Caco-2 (cell line): ENCODE data around the gene SLC16A3. TPM values are rescaled to one million over a fixed set of nuclear protein-coding genes. Genes with fewer than 3 reads are reported as not detected.

Source experiments
- BruUV-seq: library from RNA; stranded (reverse); fragments of 400-500 nt; replicated peaks from 2 replicates; lab custom pipeline; 2021; lab: Mats Ljungman, UMichigan
- CTCF ChIA-PET: fragments of 300-600 bp; sonication (Branson Sonifier 250); formaldehyde crosslinking; loops from one replicate; lab custom pipeline; 2022; ENCODE audit warnings: antibody characterized with exemption; lab: Charles Lee
- POLR2A ChIA-PET: fragments of 300-600 bp; sonication (Branson Sonifier 250); formaldehyde crosslinking; loops from one replicate; lab custom pipeline; 2022; ENCODE audit warnings: antibody characterized with exemption; lab: Charles Lee
- DNase-seq, 2 experiments: peaks; one replicate each; pipeline versions ENCODE4 v3.0.0 to v3.0.0-alpha.2; 2020 to 2022
- H3K27me3 ChIP-seq: replicated peaks from 2 replicates; pipeline ENCODE4 v1.6.0; 2011; ENCODE audit warnings: low read length; ENCODE audit not compliant: control insufficient read depth, insufficient read depth
- H3K36me3 ChIP-seq: 2 replicates; pipeline ENCODE4 v1.5.1; 2011; ENCODE audit warnings: low read length; ENCODE audit not compliant: control insufficient read depth, insufficient read depth
- H3K4me1 ChIP-seq: fragments of 250-450 bp; sonication (Bioruptor Pico); 2 replicates; pipeline ENCODE4 v1.5.1; 2020; ENCODE audit warnings: mild to moderate bottlenecking
- H3K4me3 ChIP-seq: 2 replicates; pipeline ENCODE4 v1.5.1; 2011; ENCODE audit warnings: low read depth, mild to moderate bottlenecking, control low read depth, low read length
- H3K9me3 ChIP-seq: fragments of 250-450 bp; sonication (Bioruptor Pico); 2 replicates; pipeline ENCODE4 v1.5.1; 2020; ENCODE audit warnings: mild to moderate bottlenecking, moderate library complexity
- H3K27ac Mint-ChIP-seq: one replicate; pipeline ENCODE4 v1.8.0; 2022; ENCODE audit warnings: mixed read lengths; ENCODE audit not compliant: unreplicated experiment
- H3K27me3 Mint-ChIP-seq: one replicate; pipeline ENCODE4 v1.8.0; 2022; ENCODE audit warnings: mixed read lengths; ENCODE audit not compliant: insufficient read depth, unreplicated experiment
- H3K36me3 Mint-ChIP-seq: one replicate; pipeline ENCODE4 v1.8.0; 2022; ENCODE audit warnings: mild to moderate bottlenecking, mixed read lengths; ENCODE audit not compliant: insufficient read depth, unreplicated experiment
- H3K4me1 Mint-ChIP-seq: one replicate; pipeline ENCODE4 v1.8.0; 2022; ENCODE audit warnings: low read depth, mixed read lengths; ENCODE audit not compliant: unreplicated experiment
- H3K4me3 Mint-ChIP-seq: one replicate; pipeline ENCODE4 v1.8.0; 2022; ENCODE audit warnings: mild to moderate bottlenecking, moderate library complexity, mixed read lengths; ENCODE audit not compliant: unreplicated experiment
- H3K9me3 Mint-ChIP-seq: one replicate; pipeline ENCODE4 v1.8.0; 2022; ENCODE audit warnings: mixed read lengths; ENCODE audit not compliant: unreplicated experiment
- intact Hi-C: fragments of 100-400 bp; cut with micrococcal nuclease; formaldehyde crosslinking; loops from one replicate; pipeline ENCODE4 v1.10.0; 2022; ENCODE audit not compliant: unreplicated experiment
- total RNA-seq: library from RNA; stranded (reverse); gene quantifications from 2 replicates; pipeline ENCODE4 v1.2.3, GENCODE V29; 2022
- TF ChIP-seq, protein P1 (sequence below), 2 experiments: fragments of 200-600 bp in 1 of 2; IDR thresholded peaks; 1 replicate in 1 of 2; 2 replicates in 1 of 2; pipeline versions ENCODE4 v1.5.1 to v1.8.0; 2011 to 2022; ENCODE audit warnings: antibody characterized with exemption in 1 of 2, control low read depth in 1 of 2, inconsistent platforms in 1 of 2, low read depth in 1 of 2, low read length in 1 of 2, mild to moderate bottlenecking in 1 of 2, moderate library complexity in 1 of 2; ENCODE audit not compliant: insufficient read depth in 1 of 2, severe bottlenecking in 1 of 2, unreplicated experiment in 1 of 2

The SLC16A3 gene
- total RNA-seq, 1 experiment from 2014 or later, result 13.1 TPM

- CTCF ChIA-PET, result no interaction called here
- Mint-ChIP-seq H3K4me1 (no peaks in the 10 kb centered on the region), H3K27ac (no peak overlapping the region), H3K36me3 (peaks cover 52% of the 10 kb centered on the region), H3K27me3 (no peaks in the 10 kb centered on the region), H3K4me3 (peak overlapping the region; percentile 20), H3K9me3 (no peaks in the 10 kb centered on the region)
- Histone ChIP-seq H3K4me1 (peaks cover 27% of the 10 kb centered on the region), H3K27me3 (no peaks in the 10 kb centered on the region), H3K9me3 (no peaks in the 10 kb centered on the region), H3K4me3 (no peak overlapping the region), H3K36me3 (no peaks in the 10 kb centered on the region)
- intact Hi-C loops, result no loop called here
- no peak for DNase-seq
- BruUV-seq, result no TSS peak
- POLR2A ChIA-PET, result no interaction called here
- TF ChIP-seq, protein P1, sequence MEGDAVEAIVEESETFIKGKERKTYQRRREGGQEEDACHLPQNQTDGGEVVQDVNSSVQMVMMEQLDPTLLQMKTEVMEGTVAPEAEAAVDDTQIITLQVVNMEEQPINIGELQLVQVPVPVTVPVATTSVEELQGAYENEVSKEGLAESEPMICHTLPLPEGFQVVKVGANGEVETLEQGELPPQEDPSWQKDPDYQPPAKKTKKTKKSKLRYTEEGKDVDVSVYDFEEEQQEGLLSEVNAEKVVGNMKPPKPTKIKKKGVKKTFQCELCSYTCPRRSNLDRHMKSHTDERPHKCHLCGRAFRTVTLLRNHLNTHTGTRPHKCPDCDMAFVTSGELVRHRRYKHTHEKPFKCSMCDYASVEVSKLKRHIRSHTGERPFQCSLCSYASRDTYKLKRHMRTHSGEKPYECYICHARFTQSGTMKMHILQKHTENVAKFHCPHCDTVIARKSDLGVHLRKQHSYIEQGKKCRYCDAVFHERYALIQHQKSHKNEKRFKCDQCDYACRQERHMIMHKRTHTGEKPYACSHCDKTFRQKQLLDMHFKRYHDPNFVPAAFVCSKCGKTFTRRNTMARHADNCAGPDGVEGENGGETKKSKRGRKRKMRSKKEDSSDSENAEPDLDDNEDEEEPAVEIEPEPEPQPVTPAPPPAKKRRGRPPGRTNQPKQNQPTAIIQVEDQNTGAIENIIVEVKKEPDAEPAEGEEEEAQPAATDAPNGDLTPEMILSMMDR (IDR thresholded peaks at IDR 0.05; ENCODE audit: insufficient read depth in 1 of 2, low read depth in 1 of 2, low read length in 1 of 2, severe bottlenecking in 1 of 2, unreplicated experiment in 1 of 2), result no peak
Measured at GRCh38 chr17:82237083-82237745, 8.4 kb downstream of the SLC16A3 start.

DNA sequence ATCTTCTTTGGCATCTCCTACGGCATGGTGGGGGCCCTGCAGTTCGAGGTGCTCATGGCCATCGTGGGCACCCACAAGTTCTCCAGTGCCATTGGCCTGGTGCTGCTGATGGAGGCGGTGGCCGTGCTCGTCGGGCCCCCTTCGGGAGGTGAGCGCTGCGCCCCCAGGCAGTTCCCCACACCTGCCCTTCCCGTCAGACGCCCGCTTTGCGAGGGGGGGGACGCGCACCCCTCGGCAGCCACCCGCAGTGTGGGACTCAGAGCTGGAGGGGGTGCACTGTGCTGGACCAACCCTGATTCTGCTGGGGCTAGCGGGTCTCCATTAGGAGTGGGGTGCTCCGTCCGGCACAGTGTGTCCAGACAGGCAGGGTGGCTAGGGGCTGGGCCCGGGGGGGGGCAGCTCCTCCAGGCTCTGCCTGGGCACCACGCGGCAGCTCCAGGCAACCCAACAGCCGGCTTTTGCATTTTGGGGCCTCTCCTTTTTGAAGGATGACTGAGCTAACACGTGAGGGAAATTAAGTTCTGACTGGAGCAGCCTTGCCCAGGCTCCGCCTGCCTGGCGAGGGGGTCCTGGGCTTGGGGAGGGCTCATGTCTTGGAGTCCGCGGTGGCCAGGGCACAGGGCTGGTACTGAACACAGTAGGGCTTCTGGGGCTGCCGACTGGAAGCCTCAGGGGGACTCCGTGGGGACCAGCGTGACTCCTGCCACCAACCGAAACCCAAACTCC, 9.1 kb downstream of the SLC16A3 start:
- intact Hi-C loops, result no loop called here
- no peak overlapping the region for H3K4me3 ChIP-seq
- POLR2A ChIA-PET, result no interaction called here
- Mint-ChIP-seq H3K36me3 (peaks cover 59% of the 10 kb centered on the region), H3K9me3 (no peaks in the 10 kb centered on the region), H3K4me1 (no peaks in the 10 kb centered on the region), H3K27ac (no peak overlapping the region), H3K4me3 (peak overlapping the region; percentile 20), H3K27me3 (no peaks in the 10 kb centered on the region)
- TF ChIP-seq, protein P1 (IDR thresholded peaks at IDR 0.05; ENCODE audit: insufficient read depth in 1 of 2, low read depth in 1 of 2, low read length in 1 of 2, severe bottlenecking in 1 of 2, unreplicated experiment in 1 of 2), result no peak
- CTCF ChIA-PET, result interaction anchor here (0.6 kb wide), 1 partner anchor 16 kb away, joined by 3 read pairs; no protein-coding TSS in a partner anchor
- no peaks in the 10 kb centered on the region for H3K27me3 ChIP-seq
- H3K36me3 ChIP-seq, result no peaks in the 10 kb centered on the region
- BruUV-seq, result no TSS peak
- DNase-seq, result no peak
- no peaks in the 10 kb centered on the region for H3K9me3 ChIP-seq
- H3K4me1 ChIP-seq, result peaks cover 25% of the 10 kb centered on the region

GRCh38 chr17:82238472-82239201, 9.8 kb downstream of the SLC16A3 start:
- peaks cover 25% of the 10 kb centered on the region for H3K4me1 ChIP-seq
- no peaks in the 10 kb centered on the region for H3K9me3 ChIP-seq
- Mint-ChIP-seq H3K36me3 (peaks cover 66% of the 10 kb centered on the region), H3K4me3 (no peak overlapping the region), H3K4me1 (no peaks in the 10 kb centered on the region), H3K27ac (peak overlapping the region; percentile 39), H3K27me3 (no peaks in the 10 kb centered on the region), H3K9me3 (no peaks in the 10 kb centered on the region)
- ChIA-PET POLR2A (no interaction called here), CTCF (interaction anchor here (0.6 kb wide), 1 partner anchor 15 kb away, joined by 3 read pairs; no protein-coding TSS in a partner anchor)
- H3K36me3 ChIP-seq, result peaks cover 4% of the 10 kb centered on the region
- TF ChIP-seq, protein P1 (IDR thresholded peaks at IDR 0.05; ENCODE audit: insufficient read depth in 1 of 2, low read depth in 1 of 2, low read length in 1 of 2, severe bottlenecking in 1 of 2, unreplicated experiment in 1 of 2), result no peak
- no TSS peak for BruUV-seq
- no peak overlapping the region for H3K4me3 ChIP-seq
- no peak for DNase-seq
- no peaks in the 10 kb centered on the region for H3K27me3 ChIP-seq
- intact Hi-C loops, result no loop called here
